HG03521 (cell line): ENCODE data around the gene ZBTB1.
"Not testable (repeated sequence)": the region's sequence is repeated elsewhere in the genome, so short reads cannot be mapped to it uniquely, and the experiment has no call there.

Experiments used
- ATAC-seq: cut with Tn5 transposase; IDR thresholded peaks from one replicate; pipeline ENCODE4 v1.9.1; 2021; ENCODE audit warnings: mild to moderate bottlenecking, moderate library complexity; ENCODE audit not compliant: unreplicated experiment

ZBTB1 gene

DNA sequence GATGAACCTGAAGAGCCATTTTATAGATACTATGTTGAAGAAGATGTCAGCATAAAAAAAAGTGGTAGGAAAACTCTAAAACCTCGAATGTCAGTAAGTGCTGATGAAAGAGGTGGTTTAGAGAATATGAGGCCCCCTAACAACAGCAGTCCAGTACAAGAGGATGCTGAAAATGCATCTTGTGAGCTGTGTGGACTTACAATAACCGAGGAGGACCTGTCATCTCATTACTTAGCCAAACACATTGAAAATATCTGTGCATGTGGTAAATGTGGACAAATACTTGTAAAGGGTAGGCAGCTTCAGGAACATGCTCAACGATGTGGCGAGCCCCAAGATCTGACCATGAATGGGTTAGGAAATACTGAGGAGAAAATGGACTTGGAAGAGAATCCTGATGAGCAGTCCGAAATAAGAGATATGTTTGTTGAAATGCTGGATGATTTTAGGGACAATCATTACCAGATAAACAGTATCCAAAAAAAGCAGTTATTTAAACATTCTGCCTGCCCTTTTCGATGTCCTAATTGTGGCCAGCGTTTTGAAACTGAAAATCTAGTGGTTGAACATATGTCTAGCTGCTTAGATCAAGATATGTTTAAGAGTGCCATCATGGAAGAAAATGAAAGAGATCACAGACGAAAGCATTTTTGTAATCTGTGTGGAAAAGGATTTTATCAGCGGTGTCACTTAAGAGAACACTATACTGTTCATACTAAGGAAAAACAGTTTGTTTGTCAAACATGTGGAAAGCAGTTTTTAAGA lies 18.2 kb downstream of the ZBTB1 start:
- ATAC-seq: no peak

DNA sequence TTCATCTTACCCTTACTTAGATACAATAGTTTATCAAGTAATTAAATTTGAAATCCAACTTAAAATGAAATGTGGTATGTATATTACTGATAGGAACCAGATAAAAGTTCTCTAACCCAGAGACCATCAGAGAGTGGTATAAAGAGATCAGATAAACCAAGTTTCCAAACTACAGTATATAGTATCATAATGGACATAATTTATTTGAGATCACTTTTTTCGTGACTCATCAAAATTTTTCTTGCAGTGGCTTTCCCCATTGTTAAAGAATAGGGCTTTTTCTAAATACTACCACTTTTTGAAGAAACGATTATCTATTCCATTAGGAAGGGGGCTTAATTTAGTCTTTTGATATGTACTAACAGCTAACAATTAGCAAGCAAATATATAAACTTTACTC lies 20.8 kb downstream of the ZBTB1 start:
- no peak for ATAC-seq

DNA sequence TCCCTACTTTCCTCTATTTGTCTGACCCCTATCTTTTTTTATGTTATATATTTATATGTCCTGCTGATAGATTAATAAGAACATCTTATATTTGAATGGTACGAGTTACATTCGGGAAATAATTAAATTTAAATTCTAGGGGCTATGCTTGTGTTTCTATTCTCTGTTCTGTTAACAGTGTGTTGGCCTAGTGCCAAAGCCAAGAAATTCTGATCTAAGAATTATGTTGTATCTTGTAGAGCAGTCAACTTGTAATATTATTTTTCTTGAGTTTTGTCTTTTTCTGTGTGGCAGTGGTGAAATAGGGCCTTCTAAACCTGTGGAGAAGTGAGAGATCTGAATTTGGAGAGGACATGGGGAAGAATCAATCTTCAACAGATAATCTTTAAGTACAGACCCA lies 27.0 kb downstream of the ZBTB1 start:
- ATAC-seq: no peak

DNA sequence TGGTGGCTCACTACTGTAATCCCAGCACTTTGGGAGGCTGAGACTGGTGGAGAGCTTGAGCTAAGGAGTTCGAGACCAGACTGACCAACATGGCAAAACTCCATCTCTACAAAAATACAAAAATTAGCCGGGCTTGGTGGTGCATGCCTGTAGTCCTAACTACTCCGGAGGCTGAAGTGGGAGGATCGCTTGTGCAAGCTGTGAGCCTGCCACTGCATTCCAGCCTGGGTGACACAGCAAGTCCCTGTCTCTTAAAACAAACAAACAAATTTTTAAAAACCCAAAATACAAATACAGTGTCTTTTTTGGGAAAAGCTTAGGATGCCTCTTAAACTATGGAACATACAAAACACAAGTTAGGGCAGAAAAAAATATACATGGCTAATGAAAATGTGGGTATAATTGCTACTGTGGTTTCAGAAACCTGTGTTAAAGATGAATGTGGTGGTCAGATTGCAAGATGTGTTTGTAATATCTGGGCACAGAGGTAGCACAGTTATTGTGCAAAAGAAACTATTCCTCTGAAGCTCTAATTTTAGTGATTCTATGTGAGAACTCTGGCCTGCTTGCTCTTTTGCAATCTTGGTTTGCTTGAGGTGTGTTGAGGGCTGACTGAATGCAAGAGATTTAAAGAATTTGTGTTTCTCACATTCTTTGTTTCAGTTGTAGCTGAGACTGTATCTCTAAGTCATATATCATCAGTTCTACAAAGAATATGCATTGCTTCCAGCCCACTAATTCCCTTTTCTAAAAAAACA lies 32.1 kb downstream of the ZBTB1 start:
- ATAC-seq: no peak

DNA sequence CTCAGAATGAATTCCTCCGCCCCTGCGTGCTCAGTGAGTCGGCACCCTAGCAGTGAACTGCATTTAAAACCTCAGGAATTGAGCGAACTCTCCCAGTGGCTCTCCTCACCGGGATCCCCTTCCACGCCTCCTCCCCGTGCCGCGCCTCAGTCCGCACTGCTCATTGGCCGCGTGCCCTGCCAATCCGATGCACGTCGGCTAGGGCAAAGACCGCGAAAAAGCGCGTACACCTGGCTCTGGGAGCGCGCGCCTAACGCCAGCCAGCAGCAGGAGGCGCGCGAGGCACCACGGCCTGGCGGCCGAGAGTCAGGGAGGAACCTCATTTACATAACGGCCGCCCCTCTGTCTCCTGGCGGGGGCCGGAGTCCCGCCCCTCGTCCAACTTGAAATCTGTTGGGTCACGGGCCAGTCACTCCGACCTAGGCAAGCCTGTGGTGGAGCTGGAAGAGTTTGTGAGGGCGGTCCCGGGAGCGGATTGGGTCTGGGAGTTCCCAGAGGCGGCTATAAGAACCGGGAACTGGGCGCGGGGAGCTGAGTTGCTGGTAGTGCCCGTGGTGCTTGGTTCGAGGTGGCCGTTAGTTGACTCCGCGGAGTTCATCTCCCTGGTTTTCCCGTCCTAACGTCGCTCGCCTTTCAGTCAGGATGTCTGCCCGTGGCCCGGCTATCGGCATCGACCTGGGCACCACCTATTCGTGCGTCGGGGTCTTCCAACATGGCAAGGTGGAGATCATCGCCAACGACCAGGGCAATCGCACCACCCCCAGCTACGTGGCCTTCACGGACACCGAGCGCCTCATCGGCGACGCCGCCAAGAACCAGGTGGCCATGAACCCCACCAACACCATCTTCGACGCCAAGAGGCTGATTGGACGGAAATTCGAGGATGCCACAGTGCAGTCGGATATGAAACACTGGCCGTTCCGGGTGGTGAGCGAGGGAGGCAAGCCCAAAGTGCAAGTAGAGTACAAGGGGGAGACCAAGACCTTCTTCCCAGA lies 35.9 kb downstream of the ZBTB1 start, which contains the start of gene HSPA2:
HSPA2 (plus strand) TSS at position 534 of the 995 bp plus-strand sequence; CDS start at position 643, 109 bp downstream.
- ATAC-seq: peak; percentile 90

DNA sequence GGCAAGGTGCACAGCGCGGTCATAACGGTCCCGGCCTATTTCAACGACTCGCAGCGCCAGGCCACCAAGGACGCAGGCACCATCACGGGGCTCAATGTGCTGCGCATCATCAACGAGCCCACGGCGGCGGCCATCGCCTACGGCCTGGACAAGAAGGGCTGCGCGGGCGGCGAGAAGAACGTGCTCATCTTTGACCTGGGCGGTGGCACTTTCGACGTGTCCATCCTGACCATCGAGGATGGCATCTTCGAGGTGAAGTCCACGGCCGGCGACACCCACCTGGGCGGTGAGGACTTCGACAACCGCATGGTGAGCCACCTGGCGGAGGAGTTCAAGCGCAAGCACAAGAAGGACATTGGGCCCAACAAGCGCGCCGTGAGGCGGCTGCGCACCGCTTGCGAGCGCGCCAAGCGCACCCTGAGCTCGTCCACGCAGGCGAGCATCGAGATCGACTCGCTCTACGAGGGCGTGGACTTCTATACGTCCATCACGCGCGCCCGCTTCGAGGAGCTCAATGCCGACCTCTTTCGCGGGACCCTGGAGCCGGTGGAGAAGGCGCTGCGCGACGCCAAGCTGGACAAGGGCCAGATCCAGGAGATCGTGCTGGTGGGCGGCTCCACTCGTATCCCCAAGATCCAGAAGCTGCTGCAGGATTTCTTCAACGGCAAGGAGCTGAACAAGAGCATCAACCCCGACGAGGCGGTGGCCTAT lies 36.8 kb downstream of the ZBTB1 start:
- ATAC-seq: no peak

DNA sequence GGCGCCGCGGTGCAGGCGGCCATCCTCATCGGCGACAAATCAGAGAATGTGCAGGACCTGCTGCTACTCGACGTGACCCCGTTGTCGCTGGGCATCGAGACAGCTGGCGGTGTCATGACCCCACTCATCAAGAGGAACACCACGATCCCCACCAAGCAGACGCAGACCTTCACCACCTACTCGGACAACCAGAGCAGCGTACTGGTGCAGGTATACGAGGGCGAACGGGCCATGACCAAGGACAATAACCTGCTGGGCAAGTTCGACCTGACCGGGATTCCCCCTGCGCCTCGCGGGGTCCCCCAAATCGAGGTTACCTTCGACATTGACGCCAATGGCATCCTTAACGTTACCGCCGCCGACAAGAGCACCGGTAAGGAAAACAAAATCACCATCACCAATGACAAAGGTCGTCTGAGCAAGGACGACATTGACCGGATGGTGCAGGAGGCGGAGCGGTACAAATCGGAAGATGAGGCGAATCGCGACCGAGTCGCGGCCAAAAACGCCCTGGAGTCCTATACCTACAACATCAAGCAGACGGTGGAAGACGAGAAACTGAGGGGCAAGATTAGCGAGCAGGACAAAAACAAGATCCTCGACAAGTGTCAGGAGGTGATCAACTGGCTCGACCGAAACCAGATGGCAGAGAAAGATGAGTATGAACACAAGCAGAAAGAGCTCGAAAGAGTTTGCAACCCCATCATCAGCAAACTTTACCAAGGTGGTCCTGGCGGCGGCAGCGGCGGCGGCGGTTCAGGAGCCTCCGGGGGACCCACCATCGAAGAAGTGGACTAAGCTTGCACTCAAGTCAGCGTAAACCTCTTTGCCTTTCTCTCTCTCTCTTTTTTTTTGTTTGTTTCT lies 37.6 kb downstream of the ZBTB1 start:
- no peak for ATAC-seq

DNA sequence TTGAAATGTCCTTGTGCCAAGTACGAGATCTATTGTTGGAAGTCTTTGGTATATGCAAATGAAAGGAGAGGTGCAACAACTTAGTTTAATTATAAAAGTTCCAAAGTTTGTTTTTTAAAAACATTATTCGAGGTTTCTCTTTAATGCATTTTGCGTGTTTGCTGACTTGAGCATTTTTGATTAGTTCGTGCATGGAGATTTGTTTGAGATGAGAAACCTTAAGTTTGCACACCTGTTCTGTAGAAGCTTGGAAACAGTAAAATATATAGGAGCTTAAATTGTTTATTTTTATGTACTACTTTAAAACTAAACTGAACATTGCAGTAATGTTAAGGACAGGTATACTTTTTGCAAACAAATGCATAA lies 38.2 kb downstream of the ZBTB1 start:
- no peak for ATAC-seq

DNA sequence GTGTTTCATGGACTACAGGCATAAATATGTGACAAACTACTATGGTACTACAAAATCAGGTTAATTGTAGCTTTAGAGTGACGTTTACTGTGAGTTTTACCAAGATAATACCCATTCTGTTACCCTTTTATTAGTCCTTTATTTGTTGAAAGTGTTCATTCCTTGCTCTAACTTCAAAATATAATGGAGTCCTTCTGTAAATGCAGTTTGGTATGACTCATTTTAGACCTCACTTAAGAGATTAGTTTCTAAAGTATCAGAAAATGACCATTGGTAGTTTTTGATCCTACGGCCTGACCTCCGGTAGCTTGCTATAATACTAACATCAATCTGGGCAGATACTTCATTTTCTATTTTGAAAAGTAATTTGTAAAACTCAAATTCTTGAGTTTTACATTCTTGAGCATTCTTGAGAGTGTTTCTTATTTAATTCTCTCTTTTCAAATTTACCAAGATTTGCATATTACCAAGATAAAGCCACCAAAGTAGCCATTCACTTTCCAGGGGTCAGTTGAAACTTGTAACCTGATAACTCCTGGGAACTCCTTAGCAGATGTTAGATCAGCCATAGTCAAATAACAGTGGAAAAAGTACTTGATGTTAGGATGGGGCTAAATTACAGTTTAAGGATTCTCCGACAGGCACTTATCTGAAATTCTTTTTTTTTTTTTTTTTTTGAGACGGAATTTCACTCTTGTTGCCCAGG lies 40.2 kb downstream of the ZBTB1 start:
- no peak for ATAC-seq

DNA sequence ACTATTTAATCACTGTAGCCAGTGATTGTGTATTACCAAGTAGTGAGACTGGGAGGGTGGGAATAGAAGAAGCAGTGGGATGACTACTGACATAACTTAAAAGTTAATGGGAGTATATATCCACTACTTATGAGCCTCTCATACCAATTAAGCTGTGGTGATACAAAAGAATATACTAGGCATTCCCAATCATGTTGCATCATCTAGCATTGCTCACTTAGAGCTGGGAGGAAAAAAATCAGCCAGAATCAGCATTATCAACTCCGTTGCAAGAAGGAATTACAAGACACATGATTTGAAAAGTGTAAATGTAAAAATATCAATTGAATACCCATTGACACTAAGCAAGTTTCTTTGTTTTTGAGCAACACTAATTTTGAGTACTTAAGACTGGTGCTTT lies 44.4 kb downstream of the ZBTB1 start:
- ATAC-seq: no peak

DNA sequence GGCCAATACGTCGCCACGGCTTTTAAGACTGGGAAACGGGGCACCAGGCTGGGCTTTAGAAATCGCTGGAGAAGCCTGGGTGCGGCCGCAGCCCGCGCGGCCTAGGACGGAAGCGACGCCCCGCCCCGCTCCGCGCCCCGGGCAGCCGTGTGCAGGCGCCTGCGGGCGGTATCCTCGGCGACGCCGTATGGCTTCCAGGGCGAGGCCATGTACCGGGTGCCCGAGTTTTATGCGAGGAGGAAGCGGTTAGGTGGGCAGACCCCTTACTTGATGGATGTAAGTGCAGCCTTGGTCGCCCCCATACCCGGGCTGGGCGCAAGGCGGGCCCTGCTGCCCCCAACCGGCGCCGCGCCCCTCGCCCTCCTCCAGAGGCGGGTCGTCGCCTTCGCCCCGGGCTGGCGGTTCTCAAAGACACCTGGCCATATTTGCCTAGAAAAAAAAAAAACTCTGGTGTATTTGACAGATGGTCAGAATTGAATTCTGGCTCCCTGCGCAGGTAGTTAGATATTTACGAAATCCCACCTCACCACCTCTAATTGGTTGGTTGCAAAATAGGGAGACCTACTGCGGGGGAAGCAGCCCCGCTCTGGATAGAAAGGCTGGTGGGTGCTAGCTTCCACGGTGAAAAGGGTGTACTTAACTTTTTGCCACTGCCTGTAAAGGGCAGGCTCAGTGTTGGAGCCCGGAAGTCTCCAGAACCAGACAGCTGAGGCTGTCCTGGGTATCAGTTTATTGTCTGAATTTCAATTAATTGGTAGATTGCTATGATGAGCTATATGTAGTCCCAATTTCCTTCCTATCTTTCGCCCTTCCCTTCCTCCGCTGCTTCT lies 45.4 kb downstream of the ZBTB1 start, which contains the start of gene PPP1R36:
PPP1R36 (plus strand) TSS at position 171 of the 830 bp plus-strand sequence; CDS start at position 208, 37 bp downstream.
- no peak for ATAC-seq

DNA sequence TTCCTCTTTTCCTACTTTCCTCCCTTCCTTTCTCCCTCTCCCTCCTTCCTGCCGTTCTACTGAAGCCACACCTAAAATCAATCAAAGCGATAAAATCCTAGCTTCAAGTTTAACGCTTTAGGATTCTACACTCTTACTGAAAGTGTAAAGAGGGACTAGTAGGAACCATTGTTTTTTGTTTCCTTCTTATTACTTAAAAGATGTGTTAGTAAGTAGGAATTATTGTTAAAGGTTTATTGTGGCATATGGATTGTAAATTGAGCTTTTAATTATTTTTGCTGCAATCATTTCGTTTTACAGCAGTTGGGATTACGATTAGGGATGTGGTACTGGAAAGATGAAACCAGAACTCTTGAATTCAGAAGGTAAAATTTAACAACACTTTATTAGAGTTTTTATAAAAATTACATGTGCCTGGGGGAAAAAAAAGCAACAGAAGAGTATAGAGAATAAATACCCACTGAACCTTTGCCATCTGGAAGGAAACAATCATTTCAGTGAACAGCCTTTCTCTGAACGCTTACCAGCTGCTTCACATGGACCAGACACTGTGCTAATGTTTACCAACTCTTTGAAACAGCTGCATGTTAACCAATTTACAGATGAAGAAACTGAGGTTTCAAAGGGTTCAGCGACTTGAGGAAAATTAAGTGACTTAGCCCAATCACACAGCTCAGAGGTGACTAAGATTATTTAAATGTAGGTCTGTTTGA lies 46.2 kb downstream of the ZBTB1 start:
- ATAC-seq: no peak

DNA sequence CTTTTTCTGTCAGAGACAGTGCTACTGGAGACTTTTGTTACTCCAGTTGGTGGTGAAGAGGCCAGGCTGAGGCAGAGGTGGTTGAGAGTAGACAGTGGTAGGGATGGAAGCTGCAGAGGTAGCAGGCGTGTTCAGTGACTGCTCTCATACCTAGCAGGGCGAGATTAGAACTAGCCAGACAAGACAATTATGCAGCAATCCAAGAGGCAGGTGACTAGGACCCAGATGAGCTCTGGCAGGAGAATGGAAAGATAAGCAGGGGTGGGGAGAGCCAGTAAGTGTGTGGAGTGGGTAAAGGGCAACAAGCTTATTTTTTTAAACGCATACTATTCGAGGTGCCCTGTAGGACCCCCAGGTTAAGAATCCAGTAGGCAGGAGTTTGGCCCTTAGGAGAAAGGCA lies 50.0 kb downstream of the ZBTB1 start:
- ATAC-seq: no peak

DNA sequence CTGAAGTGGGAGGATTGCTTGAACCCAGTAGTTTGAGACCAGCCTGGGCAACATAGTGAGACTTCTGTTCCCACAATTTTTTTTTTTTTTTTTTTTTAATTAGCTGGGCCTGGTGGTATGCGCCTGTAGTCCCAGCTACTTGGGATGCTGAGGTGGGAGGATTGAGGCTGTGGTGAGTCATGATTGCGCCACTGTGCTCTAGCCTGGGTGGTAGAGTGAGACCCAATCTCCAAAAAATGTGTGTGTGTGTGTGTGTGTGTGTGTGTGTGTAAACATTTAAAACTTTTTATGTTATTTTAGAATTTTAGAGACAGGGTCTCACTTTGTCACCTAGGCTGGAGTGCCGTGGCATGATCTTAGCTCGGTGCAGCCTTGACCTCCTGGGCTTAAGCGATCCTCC lies 52.0 kb downstream of the ZBTB1 start:
- no peak for ATAC-seq

DNA sequence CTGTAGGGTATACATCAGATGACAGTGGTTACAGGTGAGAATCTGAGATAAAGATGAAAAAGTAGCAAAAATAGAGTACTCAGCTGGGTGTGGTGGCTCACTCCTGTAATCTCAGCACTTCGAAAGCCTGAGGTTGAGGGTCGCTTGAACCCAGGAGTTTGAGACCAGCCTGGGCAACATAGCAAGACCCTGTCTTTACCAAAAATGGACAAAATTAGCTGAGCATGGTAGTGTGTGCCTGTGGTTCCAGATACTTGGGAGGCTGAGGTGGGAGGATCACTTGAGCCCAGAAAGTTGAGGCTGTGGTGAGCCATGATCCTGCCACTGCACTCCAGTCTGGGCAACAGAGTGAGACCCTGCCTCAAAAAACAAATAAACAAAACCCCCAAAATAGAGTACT lies 53.6 kb downstream of the ZBTB1 start:
- ATAC-seq: not testable (repeated sequence)

DNA sequence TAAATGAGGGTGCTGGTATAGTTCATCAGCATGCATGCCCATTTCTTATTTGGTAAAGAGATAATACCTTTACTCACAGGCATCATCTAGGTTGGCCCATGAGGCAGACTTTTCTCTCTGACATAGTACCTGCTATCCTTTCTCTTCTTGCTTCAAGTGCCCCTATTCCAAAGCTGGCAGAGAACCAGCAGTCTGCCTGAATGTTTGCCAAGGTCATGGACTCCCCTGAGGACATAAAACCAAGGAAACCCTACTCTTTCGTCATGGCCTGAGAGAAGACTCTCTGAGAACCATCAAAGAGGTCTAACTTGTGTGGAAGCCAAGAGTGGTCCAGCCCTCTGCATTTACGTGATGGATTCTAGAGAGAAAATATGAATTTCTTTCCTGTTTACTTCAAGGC lies 57.1 kb downstream of the ZBTB1 start:
- no peak for ATAC-seq

DNA sequence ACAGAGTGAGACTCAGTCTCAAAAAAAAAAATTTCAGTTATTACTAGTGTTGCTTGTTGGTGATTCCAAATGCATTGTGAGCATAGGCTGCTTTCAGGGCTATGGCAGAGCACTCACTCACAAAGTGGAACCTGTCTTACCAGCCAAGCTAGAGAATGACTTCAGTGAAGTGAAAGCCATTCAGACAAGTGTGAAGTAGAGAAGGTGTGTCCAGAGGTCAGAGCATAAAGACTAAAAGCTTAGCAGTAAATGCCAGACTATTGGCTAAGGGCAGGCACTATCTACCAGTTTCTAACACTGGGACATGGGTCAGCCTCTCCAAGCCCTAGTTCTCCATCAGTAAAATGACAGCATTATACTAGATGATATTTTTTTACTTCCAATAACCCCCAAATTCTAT lies 57.9 kb downstream of the ZBTB1 start:
- ATAC-seq: no peak
